Activated CD8-positive, alpha-beta memory T cell treated with anti-CD3 and anti-CD28 coated beads, Interleukin-2, amount 50 U/mL, for 24 hours (primary cell): ENCODE measurements around the gene CDH13.

Source experiments
- DNase-seq: peaks from one replicate; pipeline ENCODE4 v3.0.0-alpha.2; 2020; ENCODE audit errors: extremely low read depth

The CDH13 gene

GRCh38 chr16:82628088-82628423 is 1.3 kb downstream of the CDH13 start:
- DNase-seq = no peak

DNA sequence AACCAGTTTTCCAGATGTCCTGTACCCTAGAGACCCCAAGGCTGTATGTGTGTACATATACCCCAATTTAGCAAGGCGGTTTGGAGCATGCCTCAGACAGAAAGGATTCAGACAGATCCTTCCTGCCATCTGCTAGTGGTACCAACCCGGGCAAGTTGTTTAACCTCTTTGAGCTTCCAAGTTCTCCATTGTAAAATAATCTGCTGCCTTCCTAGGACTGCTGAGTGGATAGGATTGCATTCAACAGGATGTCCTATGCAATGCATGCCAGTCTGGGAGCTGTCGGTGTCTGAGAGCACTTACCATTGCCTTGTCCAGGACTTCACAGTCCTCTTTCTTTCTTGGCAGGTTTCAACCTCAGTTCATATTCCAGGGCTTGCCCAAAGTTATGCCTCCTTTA is 1.9 kb downstream of the CDH13 start:
- no peak for DNase-seq

GRCh38 chr16:82629441-82630027 is 2.8 kb downstream of the CDH13 start:
- DNase-seq = no peak

DNA sequence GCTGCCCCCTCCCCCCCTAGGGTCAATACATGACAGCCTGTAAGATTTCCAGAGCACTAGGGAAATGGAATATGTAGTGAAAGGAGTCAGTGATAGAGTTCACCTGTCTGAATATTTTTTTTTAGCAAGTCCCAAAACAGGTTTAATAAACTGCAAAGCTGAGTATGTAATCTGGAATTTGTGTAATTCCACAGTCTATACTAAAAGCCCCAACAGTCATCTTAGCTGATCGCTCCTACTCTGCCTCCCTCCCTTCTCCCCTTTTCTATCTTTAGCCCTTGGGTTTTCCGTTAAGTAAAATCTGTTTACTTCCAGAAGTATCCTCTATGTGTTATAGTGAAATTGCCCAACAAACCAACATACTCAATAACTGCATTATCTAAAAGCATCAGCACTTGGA is 3.5 kb downstream of the CDH13 start:
- DNase-seq = no peak

GRCh38 chr16:82630688-82631087 is 3.9 kb downstream of the CDH13 start:
- DNase-seq = no peak

DNA sequence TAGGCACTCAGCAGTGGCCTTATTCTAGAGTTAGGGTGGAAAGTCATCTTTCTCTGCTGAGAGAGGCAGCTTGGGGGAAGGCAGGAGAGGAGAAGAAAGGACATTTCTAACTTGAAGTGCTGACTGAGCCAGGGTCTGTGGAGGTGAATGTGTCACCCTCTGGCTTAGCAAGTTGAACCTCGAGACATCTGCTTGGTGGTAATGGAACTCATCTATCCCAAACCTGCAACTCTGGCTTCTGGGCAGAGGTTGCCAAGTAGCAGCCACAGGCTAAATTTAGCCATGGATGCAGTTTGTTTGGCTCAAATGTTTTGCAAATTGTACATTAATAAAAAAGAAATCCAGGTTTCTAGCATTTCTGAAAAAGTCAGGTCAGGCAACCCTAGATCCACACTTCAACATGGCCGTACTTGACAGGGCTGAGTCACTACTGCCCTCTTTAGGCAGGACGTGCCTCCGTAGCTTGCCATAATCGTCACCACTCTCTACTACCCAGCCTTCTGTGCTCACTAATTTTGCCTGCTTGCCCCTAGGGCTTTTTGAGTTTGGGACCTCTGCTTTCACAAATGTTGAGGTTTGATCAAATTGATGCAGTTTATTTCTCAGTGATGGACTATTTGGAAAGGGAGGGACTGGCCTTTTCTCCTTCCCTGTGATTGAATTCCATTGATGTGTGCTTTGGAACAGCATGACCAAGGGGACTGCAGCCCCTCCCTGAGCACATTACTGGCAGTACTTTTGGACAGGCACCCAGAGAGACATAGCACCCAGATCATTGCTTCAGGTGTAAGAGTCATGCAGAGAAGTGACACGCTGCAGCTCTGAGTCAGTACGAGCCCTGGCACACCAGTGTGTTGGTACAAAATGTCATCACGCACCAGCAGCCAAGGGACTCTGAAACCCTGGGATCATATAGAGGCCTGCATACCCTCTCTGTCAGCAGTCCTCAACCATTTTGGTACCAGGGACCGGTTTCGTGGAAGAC is 5.2 kb downstream of the CDH13 start:
- no peak for DNase-seq

GRCh38 chr16:82633964-82634600 is 7.3 kb downstream of the CDH13 start:
- no peak for DNase-seq

GRCh38 chr16:82634955-82635610 is 8.3 kb downstream of the CDH13 start:
- no peak for DNase-seq

- no peak for DNase-seq
Observed at GRCh38 chr16:82636485-82636884, 9.7 kb downstream of the CDH13 start.

GRCh38 chr16:82636958-82637357 is 10.2 kb downstream of the CDH13 start:
- no peak for DNase-seq

- no peak for DNase-seq
Observed at GRCh38 chr16:82638095-82638798, 11.5 kb downstream of the CDH13 start.

DNA sequence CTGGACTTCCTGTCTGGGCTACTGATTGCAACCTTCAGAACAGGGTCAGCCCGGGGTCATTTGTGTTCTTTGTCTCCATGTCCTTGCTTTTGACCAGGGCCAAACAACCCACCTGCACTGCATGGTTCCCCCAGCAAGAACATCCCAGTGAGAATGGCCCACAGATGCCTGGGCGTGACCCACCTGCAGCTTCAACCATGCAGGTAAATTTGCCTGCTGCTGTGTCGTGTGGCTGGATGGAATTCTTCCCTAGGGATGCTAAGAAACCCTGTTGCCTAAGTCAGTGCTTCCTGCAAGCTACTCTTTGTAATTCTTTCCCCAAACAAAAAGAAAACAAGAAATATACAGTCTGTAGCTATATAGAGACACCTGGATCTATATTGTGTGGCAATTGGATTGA is 12.5 kb downstream of the CDH13 start:
- no peak for DNase-seq

- DNase-seq = no peak
Observed at GRCh38 chr16:82639666-82640336, 13.0 kb downstream of the CDH13 start.

DNA sequence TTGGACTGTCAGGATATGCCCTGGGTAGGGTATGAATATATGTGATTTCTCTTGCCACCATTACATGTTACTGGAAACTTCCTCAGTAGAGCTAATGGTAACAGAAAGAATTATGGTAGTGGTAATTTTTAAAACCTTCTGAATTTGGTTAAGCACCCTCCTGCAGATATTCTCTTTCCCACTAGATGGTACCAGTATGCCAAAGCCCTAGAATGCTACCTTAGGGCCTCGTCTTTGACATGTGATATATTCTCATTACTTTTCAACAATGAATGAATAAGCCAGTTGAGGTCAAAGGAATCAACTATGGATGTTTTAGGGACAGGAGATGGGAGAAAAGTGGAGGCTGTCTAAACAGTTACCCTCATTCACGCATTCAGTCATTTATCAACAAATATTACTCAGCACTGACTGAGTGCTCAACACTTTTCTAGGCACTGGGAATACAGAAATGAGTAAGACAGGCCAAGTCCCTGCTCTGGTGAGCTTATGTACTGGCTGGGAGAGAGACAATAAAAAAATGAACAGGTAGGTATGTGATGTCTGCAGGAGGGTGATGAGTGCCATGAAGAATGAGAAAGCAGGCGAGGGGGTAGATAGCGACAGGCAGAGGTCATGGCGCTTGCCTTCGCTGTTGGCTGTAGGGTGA is 14.7 kb downstream of the CDH13 start:
- DNase-seq = no peak

DNA sequence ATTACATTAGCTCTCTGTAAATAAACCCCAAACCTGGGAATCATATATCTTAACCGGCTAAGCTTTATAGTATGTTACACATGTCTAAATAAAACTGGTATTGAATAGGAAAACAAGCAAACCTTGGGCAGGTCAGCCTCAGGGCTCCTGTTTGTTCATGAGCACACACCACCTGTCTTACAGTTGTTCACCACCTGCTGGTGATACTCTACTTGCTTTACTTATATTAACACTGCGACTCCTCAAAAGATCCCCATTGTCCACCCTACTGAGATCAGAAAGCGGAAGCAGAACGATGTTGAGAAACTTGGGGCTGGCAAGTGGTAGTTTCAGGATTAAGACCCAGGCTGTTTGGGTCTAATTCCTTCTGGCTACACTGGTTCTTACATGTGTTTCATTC is 16.4 kb downstream of the CDH13 start:
- DNase-seq = no peak

DNA sequence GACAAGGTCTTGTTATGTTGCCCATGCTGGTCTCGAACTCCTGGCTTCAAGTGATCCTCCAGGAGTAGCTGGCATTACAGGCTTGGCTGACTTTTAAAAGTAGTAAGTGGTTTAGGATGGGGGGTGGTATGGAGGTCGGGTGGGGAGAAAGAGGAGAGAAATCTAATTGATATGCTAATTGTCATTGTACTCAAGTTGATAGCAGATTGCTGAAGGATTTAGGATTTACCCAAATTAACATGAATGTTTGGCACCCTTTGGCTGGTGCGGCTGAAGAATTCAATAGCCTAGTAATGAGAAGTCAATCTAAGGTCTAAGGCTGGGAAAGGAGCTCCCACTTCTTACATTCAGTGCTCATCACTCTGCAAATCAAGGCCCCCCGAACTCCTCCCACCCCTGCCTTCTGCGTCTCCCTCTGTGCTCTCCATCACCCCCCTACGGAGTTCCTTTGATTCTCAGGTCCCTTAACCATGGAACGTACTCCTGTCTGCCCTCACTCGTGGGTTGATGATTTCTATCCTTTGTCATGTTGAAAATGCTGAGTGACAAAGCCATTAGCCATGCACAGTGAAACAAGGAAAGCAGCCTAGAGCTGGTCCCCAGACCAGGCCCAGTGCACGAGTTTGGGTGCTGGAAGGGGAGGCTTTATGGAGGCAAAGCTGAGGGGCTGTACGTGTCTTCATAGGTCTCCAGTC is 17.3 kb downstream of the CDH13 start:
- DNase-seq = no peak

DNA sequence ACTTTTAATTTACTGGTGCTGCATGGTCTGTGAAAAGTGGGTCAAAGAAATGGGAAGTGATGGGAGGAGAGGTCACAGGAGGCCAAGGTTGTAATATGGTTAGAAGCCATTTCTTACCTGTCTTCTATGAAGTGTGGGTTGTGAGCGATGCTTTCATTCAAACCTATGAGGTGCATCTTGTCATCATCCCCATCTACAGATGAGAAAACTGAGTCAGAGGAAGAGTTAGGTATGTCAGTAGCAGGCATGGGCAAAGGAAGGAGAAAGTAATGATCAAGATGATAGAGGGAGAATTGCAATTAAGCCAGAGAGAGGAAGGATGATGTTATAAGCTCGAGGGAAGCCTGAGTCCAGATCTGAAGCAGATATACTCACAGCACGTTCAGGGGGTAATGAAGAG is 19.7 kb downstream of the CDH13 start:
- no peak for DNase-seq

GRCh38 chr16:82649766-82650165 is 23.0 kb downstream of the CDH13 start:
- no peak for DNase-seq

GRCh38 chr16:82650804-82651203 is 24.0 kb downstream of the CDH13 start:
- DNase-seq = no peak
